Endodermal cell (in vitro differentiated cells): ENCODE measurements around the gene LGALS4. TPM values are rescaled to one million over a fixed set of nuclear protein-coding genes. Genes with fewer than 3 reads are reported as not detected.
"Not testable (repeated sequence)": the region's sequence is repeated elsewhere in the genome, so short reads cannot be mapped to it uniquely, and the experiment has no call there.

Experiments
- DNase-seq: peaks from one replicate; pipeline ENCODE4 v3.0.0-alpha.2; 2017
- H3K27ac ChIP-seq: 2 replicates; pipeline ENCODE4 v1.5.1; 2013; ENCODE audit warnings: mild to moderate bottlenecking, low read depth, low read length, moderate library complexity
- H3K27me3 ChIP-seq: 2 replicates; pipeline ENCODE4 v1.6.1; 2013; ENCODE audit warnings: mild to moderate bottlenecking, low read length, moderate library complexity; ENCODE audit not compliant: insufficient read depth, control insufficient read depth, poor library complexity, severe bottlenecking
- H3K36me3 ChIP-seq: 2 replicates; pipeline ENCODE4 v1.7.0; 2013; ENCODE audit warnings: mild to moderate bottlenecking, low read length, moderate library complexity; ENCODE audit not compliant: control insufficient read depth, insufficient read depth
- H3K4me1 ChIP-seq: one replicate; pipeline ENCODE4 v1.7.0; 2013; ENCODE audit warnings: low read length; ENCODE audit not compliant: control insufficient read depth, insufficient read depth
- H3K4me3 ChIP-seq: 2 replicates; pipeline ENCODE4 v1.5.1; 2013; ENCODE audit warnings: mild to moderate bottlenecking, low read length, moderate library complexity
- H3K9ac ChIP-seq: 2 replicates; pipeline ENCODE4 v1.6.1; 2013; ENCODE audit warnings: mild to moderate bottlenecking, low read length, moderate library complexity; ENCODE audit not compliant: poor library complexity, severe bottlenecking; ENCODE audit errors: extremely low read depth
- H3K9me3 ChIP-seq: 2 replicates; pipeline ENCODE4 v1.6.1; 2013; ENCODE audit warnings: mild to moderate bottlenecking, low read length, moderate library complexity; ENCODE audit not compliant: control insufficient read depth
- H3K27ac Mint-ChIP-seq: 2 replicates; pipeline ENCODE4 v1.8.0; 2020; ENCODE audit warnings: mixed read lengths
- H3K27me3 Mint-ChIP-seq: 2 replicates; pipeline ENCODE4 v1.8.0; 2021; ENCODE audit warnings: mild to moderate bottlenecking, mixed read lengths; ENCODE audit not compliant: insufficient read depth
- H3K36me3 Mint-ChIP-seq: 2 replicates; pipeline ENCODE4 v1.8.0; 2020; ENCODE audit warnings: low read depth, mixed read lengths
- H3K4me1 Mint-ChIP-seq: 2 replicates; pipeline ENCODE4 v1.8.0; 2020; ENCODE audit warnings: mixed read lengths
- H3K4me3 Mint-ChIP-seq: 2 replicates; pipeline ENCODE4 v1.8.0; 2020; ENCODE audit warnings: mild to moderate bottlenecking, moderate library complexity, mixed read lengths
- H3K9me3 Mint-ChIP-seq: 2 replicates; pipeline ENCODE4 v1.8.0; 2020; ENCODE audit warnings: mild to moderate bottlenecking, mixed read lengths
- CTCF ChIP-seq: fragments of 200-600 bp; sonication (generic); conservative IDR thresholded peaks from 2 replicates; pipeline ENCODE4 v1.5.0; 2021; ENCODE audit warnings: antibody characterized with exemption, mild to moderate bottlenecking
- WGBS, 2 experiments: methylation state at CpG; one replicate each; pipeline versions ENCODE4 v1.1.5 to v1.1.7; 2013; ENCODE audit warnings: missing lambda C conversion rate in 2 of 2, mixed read lengths in 1 of 2; ENCODE audit not compliant: insufficient coverage in 1 of 2, insufficient read length in 1 of 2; 5-methylcytosine and 5-hydroxymethylcytosine counted together
- total RNA-seq, 2 donors: library from RNA; stranded (reverse); fragmentation: NEBNext Ultra II Directional in 1 of 2; extraction: Animal tissue kit (Norgen Biotek cat#: 25700) in 1 of 2; gene quantifications; 2 replicates in 1 of 2; 3 replicates in 1 of 2; pipeline ENCODE4 v1.2.1, GENCODE V29; 2021

The LGALS4 gene
- total RNA-seq, 2 donors from 2014 or later: 0.49 to 0.84 TPM

DNA sequence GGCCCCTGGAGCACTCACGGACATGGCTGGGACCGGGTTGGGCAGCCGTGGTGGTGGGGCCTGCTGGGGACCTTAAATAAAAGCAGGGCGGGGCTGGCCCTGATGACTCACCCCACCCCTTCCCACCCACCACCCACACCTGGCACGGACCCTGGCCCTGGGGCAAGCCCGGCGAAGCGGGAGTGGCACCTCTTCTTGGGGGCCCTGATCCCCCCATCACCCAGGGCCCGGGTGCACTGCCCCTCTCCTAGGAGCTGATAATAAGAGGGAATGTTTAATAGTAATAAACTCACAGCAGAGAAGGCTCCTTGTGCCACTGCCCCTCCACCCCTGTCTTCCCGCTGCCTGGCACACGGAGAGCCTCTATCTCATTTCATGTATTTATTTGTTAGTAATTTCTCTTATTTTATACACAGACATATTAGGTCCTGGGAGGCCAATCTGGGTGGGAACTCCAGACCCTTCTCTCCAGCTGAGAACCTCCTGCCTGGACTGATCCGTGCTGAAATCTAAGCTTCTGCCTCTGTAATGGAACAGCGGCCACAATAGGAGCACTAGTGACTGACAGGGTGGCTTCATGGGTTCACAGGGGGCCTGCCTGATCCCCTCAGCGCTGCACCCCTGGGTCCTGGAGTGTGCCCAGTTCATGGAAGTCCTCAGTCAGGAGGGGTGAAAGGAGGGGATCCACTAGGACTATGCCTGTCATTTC, 39.1 kb downstream of the LGALS4 start, which contains the start of gene LGALS7:
TSS of gene LGALS7 (minus strand) at position 49 of the 709 bp plus-strand sequence. CDS start at position 24, 25 bp downstream.
- no peaks in the 10 kb centered on the region for H3K36me3 ChIP-seq
- Mint-ChIP-seq H3K27ac (no peak within 1 kb of the TSS), H3K4me1 (no peaks in the 10 kb centered on the region), H3K36me3 (no peaks in the 10 kb centered on the region), H3K9me3 (no peaks in the 10 kb centered on the region), H3K4me3 (no peak within 1 kb of the TSS), H3K27me3 (no peaks in the 10 kb centered on the region)
- no peaks in the 10 kb centered on the region for H3K9me3 ChIP-seq
- no peak for DNase-seq
- no peak within 1 kb of the TSS for H3K4me3 ChIP-seq
- H3K9ac ChIP-seq: no peak within 1 kb of the TSS
- no peak within 1 kb of the TSS for H3K27ac ChIP-seq
- no peaks in the 10 kb centered on the region for H3K27me3 ChIP-seq
- 82 to 88% methylated on average over 2 to 5 of the region's 14 CpGs for WGBS, 2 experiments
- no peak for TF ChIP-seq CTCF
- H3K4me1 ChIP-seq: no peaks in the 10 kb centered on the region

DNA sequence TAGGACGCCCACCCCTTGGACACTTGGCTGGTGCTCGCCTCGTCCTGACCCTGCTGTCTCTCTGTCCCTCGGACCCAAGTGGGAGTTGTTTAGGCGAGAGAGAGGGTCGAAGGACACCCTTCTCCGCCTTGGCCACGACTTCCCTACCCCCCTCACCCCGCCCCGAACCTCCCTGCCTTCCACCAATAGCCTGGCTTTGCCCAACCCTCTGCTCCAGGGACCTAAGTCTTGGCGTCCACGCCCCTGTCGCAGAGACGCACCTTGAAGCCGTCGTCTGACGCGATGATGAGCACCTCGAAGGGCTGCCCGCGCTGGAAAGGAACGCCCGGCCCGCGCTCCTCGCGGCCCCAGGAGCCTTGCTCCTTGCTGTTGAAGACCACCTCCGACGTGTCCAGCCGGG, 41.2 kb downstream of the LGALS4 start:
- H3K27ac Mint-ChIP-seq, H3K4me3 ChIP-seq, H3K27me3 Mint-ChIP-seq, DNase-seq, H3K4me1 Mint-ChIP-seq, H3K27ac ChIP-seq, H3K4me3 Mint-ChIP-seq, H3K9me3 ChIP-seq, H3K4me1 ChIP-seq, H3K9me3 Mint-ChIP-seq, H3K27me3 ChIP-seq, H3K9ac ChIP-seq, H3K36me3 Mint-ChIP-seq, H3K36me3 ChIP-seq: not testable (repeated sequence)
- no CpG with 5 or more reads among the region's 30 CpGs for WGBS, 2 experiments

- not testable (repeated sequence) for H3K36me3 Mint-ChIP-seq, H3K4me1 Mint-ChIP-seq, H3K4me3 ChIP-seq, H3K4me1 ChIP-seq, H3K27me3 Mint-ChIP-seq, H3K9me3 Mint-ChIP-seq, H3K27ac Mint-ChIP-seq, H3K9ac ChIP-seq, H3K9me3 ChIP-seq, DNase-seq, H3K36me3 ChIP-seq, H3K4me3 Mint-ChIP-seq, H3K27me3 ChIP-seq, H3K27ac ChIP-seq
- WGBS, 2 experiments: 86% methylated on average over 1 of the region's 22 CpGs; no CpG with 5 or more reads in 1 of the 2 experiments
These were observed 41.8 kb downstream of the LGALS4 start for GRCh38 chr19:38770949-38771275.

- 84 to 96% methylated on average over 5 to 8 of the region's 58 CpGs for whole genome bisulfite sequencing, 2 experiments
- not testable (repeated sequence) for H3K4me1 ChIP-seq, H3K27ac ChIP-seq, H3K36me3 Mint-ChIP-seq, DNase-seq, H3K27ac Mint-ChIP-seq, H3K9me3 ChIP-seq, H3K4me3 ChIP-seq, H3K4me1 Mint-ChIP-seq, H3K4me3 Mint-ChIP-seq, H3K9ac ChIP-seq, H3K9me3 Mint-ChIP-seq, H3K27me3 Mint-ChIP-seq, H3K27me3 ChIP-seq, H3K36me3 ChIP-seq
These were observed 42.4 kb downstream of the LGALS4 start for GRCh38 chr19:38770228-38770948.
